Endothelial cell of umbilical vein (primary cell): ENCODE data around the gene LILRB3. TPM values are rescaled to one million over a fixed set of nuclear protein-coding genes. Genes with fewer than 3 reads are reported as not detected.
"Not testable (repeated sequence)": the region's sequence is repeated elsewhere in the genome, so short reads cannot be mapped to it uniquely, and the experiment has no call there.

Experiments used
- BruUV-seq: library from RNA; stranded (reverse); fragments of 400-500 nt; replicated peaks from 2 replicates; lab custom pipeline; 2021; lab: Mats Ljungman, UMichigan
- CTCF ChIA-PET: fragments of 300-600, 350-600 bp; sonication (Branson Sonifier 250); formaldehyde crosslinking; loops from one replicate; lab custom pipeline; 2021; ENCODE audit warnings: antibody characterized with exemption, inconsistent platforms; lab: Charles Lee
- POLR2A ChIA-PET: fragments of 300-600, 350-600 bp; sonication (Branson Sonifier 250); formaldehyde crosslinking; loops from one replicate; lab custom pipeline; 2021; ENCODE audit warnings: antibody characterized with exemption, inconsistent platforms; lab: Charles Lee
- DNase-seq: peaks from one replicate; pipeline ENCODE4 v3.0.0-alpha.2; 2011; ENCODE audit warnings: low read depth, low spot score
- FAIRE-seq: peaks from 2 replicates; lab custom pipeline; 2011; peaks lifted over from hg19 to GRCh38; lab: Jason Lieb, UNC
- H2AFZ ChIP-seq: 2 replicates; pipeline ENCODE4 v1.6.0; 2012; ENCODE audit warnings: low read depth, low read length, control low read depth, inconsistent platforms
- H3K27ac ChIP-seq: 2 replicates; pipeline ENCODE4 v1.5.1; 2011; ENCODE audit warnings: low read depth, mild to moderate bottlenecking, control low read depth, low read length, moderate library complexity; ENCODE audit not compliant: insufficient read depth
- H3K27me3 ChIP-seq, 2 experiments: 2 replicates each; pipeline versions ENCODE4 v1.6.0 to v1.6.1; 2011; ENCODE audit warnings: low read length in 2 of 2, mixed read lengths in 1 of 2; ENCODE audit not compliant: control insufficient read depth in 2 of 2, insufficient read depth in 2 of 2
- H3K36me3 ChIP-seq, 2 experiments: 2 replicates in 1 of 2; 3 replicates in 1 of 2; pipeline ENCODE4 v1.5.1; 2011; ENCODE audit warnings: low read length in 2 of 2, mild to moderate bottlenecking in 1 of 2, moderate library complexity in 1 of 2; ENCODE audit not compliant: control insufficient read depth in 2 of 2, insufficient read depth in 2 of 2; ENCODE audit errors: extremely low read depth in 1 of 2
- H3K4me1 ChIP-seq: 3 replicates; pipeline ENCODE4 v1.5.1; 2011; ENCODE audit warnings: mild to moderate bottlenecking, low read length; ENCODE audit not compliant: control insufficient read depth, insufficient read depth; ENCODE audit errors: extremely low read depth
- H3K4me2 ChIP-seq: 2 replicates; pipeline ENCODE4 v1.6.1; 2011; ENCODE audit warnings: low read length, control low read depth, mixed read lengths; ENCODE audit not compliant: insufficient read depth
- H3K4me3 ChIP-seq, 3 experiments: fragments of 200-600 bp in 1 of 3; sonication (generic), shearing (Covaris generic) in 1 of 3; replicated peaks in 1 of 3; 2 replicates each; pipeline ENCODE4 v1.5.1; 2011 to 2016; ENCODE audit warnings: control low read depth in 3 of 3, low read length in 3 of 3, mild to moderate bottlenecking in 2 of 3, inconsistent platforms in 1 of 3, low read depth in 1 of 3, moderate library complexity in 1 of 3; ENCODE audit not compliant: insufficient read depth in 1 of 3
- H3K79me2 ChIP-seq: 2 replicates; pipeline ENCODE4 v1.6.0; 2012; ENCODE audit warnings: low read length, inconsistent platforms; ENCODE audit not compliant: control insufficient read depth, insufficient read depth
- H3K9ac ChIP-seq: replicated peaks from 2 replicates; pipeline ENCODE3; 2011; ENCODE audit warnings: low read length, control low read depth; ENCODE audit not compliant: insufficient read depth; ENCODE audit errors: extremely low read depth
- H3K9me1 ChIP-seq: replicated peaks from 3 replicates; pipeline ENCODE4 v1.6.0; 2011; ENCODE audit warnings: mild to moderate bottlenecking, low read length; ENCODE audit not compliant: control insufficient read depth, insufficient read depth; ENCODE audit errors: extremely low read depth
- H3K9me3 ChIP-seq: replicated peaks from 2 replicates; pipeline ENCODE4 v1.5.1; 2012; ENCODE audit warnings: low read length, inconsistent platforms; ENCODE audit not compliant: control insufficient read depth, insufficient read depth
- H4K20me1 ChIP-seq: replicated peaks from 2 replicates; pipeline ENCODE3; 2011; ENCODE audit warnings: mild to moderate bottlenecking, low read length; ENCODE audit not compliant: control insufficient read depth, insufficient read depth; ENCODE audit errors: extremely low read depth
- CTCF ChIP-seq, 2 donors: IDR thresholded peaks; 1 replicate in 1 of 2; 2 replicates in 1 of 2; pipeline ENCODE4 v1.5.1; 2011; ENCODE audit warnings: low read length in 2 of 2, mild to moderate bottlenecking in 2 of 2, moderate library complexity in 2 of 2, control low read depth in 1 of 2, inconsistent platforms in 1 of 2, low read depth in 1 of 2; ENCODE audit not compliant: insufficient read depth in 1 of 2; ENCODE audit errors: extremely low read depth in 1 of 2
- EZH2 ChIP-seq: IDR thresholded peaks from 2 replicates; pipeline ENCODE4 v1.6.1; 2012; ENCODE audit warnings: borderline replicate concordance, low read depth, mild to moderate bottlenecking, moderate library complexity, low read length, inconsistent platforms; ENCODE audit not compliant: severe bottlenecking
- FOS ChIP-seq: IDR thresholded peaks from 2 replicates; pipeline ENCODE4 v1.6.1; 2011; ENCODE audit warnings: mild to moderate bottlenecking, low read length, moderate library complexity, borderline replicate concordance; ENCODE audit not compliant: insufficient read depth
- GATA2 ChIP-seq: IDR thresholded peaks from 2 replicates; pipeline ENCODE4 v1.7.0; 2011; ENCODE audit warnings: low read depth, mild to moderate bottlenecking, moderate library complexity, mixed read lengths, low read length; ENCODE audit not compliant: insufficient read length, insufficient read depth
- JUN ChIP-seq: IDR thresholded peaks from 2 replicates; pipeline ENCODE4 v1.6.1; 2011; ENCODE audit warnings: borderline replicate concordance, low read depth; ENCODE audit not compliant: insufficient read length, insufficient read depth
- MYC ChIP-seq: IDR thresholded peaks from one replicate; pipeline ENCODE4 v1.6.1; 2011; ENCODE audit warnings: mild to moderate bottlenecking, low read depth, low read length
- POLR2A ChIP-seq: IDR thresholded peaks from 2 replicates; pipeline ENCODE4 v1.6.1; 2012; ENCODE audit warnings: low read depth, mild to moderate bottlenecking, control low read depth, low read length
- POLR2AphosphoS5 ChIP-seq: IDR thresholded peaks from 2 replicates; pipeline ENCODE4 v1.6.1; 2012; ENCODE audit warnings: low read depth, mild to moderate bottlenecking, control low read depth, low read length, moderate library complexity; ENCODE audit not compliant: insufficient read depth
- dilution Hi-C: fragments of 300-500 bp; cut with MboI; formaldehyde crosslinking; loops from one replicate; pipeline ENCODE4 v1.15.0; 2019; ENCODE audit warnings: low sequenced_read_pairs; ENCODE audit not compliant: extremely low pct_ligation_motif_present
- intact Hi-C: fragments of 100-400 bp; cut with micrococcal nuclease; formaldehyde crosslinking; loops from one replicate; pipeline ENCODE4 v1.10.0; 2022
- polyA plus RNA-seq, 4 experiments: library from polyadenylated mRNA; depleted of rRNA in 3 of 4; stranded (reverse) in 3 of 4; unstranded in 1 of 4; fragments of >200 nt; gene quantifications; 2 replicates each; pipeline versions ENCODE4 v1.2.1 to v1.2.3, GENCODE V29; 2011 to 2012; ENCODE audit warnings: missing spikeins in 1 of 4
- total RNA-seq: library from RNA; stranded (reverse); gene quantifications from 2 replicates; pipeline ENCODE4 v1.2.3, GENCODE V29; 2021
- TF ChIP-seq, protein P1 (sequence below): IDR thresholded peaks from 2 replicates; pipeline ENCODE4 v1.6.1; 2011; ENCODE audit not compliant: insufficient read depth, insufficient read length

LILRB3 gene
- total and polyA plus RNA-seq, 2 donors (not counting 3 experiments of a cell fraction or from before 2014, with no cell fraction given) = not detected

DNA sequence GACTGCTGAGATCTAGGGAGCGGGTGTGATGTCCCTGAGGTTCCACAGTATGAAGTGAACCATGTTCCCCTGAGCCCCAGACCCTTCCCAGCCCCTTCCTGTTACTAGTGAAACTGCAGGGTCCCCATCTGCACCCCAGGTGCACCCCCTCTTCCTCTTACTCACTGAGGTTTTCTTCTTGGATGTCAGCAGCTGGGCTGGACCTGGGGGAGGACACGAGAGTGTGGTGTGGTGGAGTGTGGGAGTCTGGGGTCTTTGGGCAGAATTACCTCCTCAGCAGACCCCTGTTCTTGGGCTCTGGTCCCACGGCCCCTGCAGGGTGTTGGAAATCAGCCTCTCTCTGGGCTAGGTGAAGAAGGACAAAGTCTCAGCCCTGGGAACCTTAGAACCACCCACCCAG, 23.1 kb upstream of the LILRB3 start:
- no peaks in the 10 kb centered on the region for H3K9me3 ChIP-seq
- no peaks in the 10 kb centered on the region for H4K20me1 ChIP-seq
- H3K4me1 ChIP-seq = peaks cover 19% of the 10 kb centered on the region
- ChIA-PET POLR2A (no interaction called here), CTCF (no interaction called here)
- intact Hi-C loops = no loop called here
- FAIRE-seq (no peak), DNase-seq (no peak)
- H2AFZ ChIP-seq = no peak overlapping the region
- dilution Hi-C loops = no loop called here
- no TSS peak for BruUV-seq
- no peaks in the 10 kb centered on the region for H3K9me1 ChIP-seq
- TF ChIP-seq FOS (no peak), POLR2A (no peak), EZH2 (no peak), CTCF (IDR thresholded peaks at IDR 0.05; ENCODE audit: extremely low read depth in 1 of 2, insufficient read depth in 1 of 2, low read depth in 1 of 2, low read length in 2 of 2) (no peak), GATA2 (no peak), JUN (no peak), POLR2AphosphoS5 (no peak), MYC (no peak)
- TF ChIP-seq, protein P1, sequence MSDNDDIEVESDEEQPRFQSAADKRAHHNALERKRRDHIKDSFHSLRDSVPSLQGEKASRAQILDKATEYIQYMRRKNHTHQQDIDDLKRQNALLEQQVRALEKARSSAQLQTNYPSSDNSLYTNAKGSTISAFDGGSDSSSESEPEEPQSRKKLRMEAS = no peak
- no peak overlapping the region for H3K27ac ChIP-seq
- H3K4me2 ChIP-seq = no peak overlapping the region
- H3K4me3 ChIP-seq = no peak overlapping the region
- no peaks in the 10 kb centered on the region for H3K27me3 ChIP-seq
- no peak overlapping the region for H3K9ac ChIP-seq
- H3K36me3 ChIP-seq = no peaks in the 10 kb centered on the region
- no peaks in the 10 kb centered on the region for H3K79me2 ChIP-seq

DNA sequence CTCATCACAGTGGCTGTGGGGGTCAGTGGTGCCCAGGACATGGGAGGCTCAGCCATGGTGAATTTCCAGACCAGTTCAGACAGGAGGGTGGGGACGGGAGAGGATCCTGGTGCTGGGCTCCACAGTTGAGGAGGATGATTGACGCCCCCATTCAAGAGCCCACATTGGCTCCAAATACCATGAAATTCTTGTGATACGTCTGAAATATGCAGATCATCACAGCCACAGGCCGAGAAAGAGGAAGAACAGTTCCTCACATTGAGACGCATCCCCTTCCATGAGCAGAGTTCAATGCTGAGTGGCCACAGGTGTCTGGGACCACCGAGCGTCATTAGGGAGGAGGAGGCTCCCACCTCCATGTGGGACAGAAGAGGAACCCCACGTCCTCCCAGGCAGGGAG, 21.0 kb upstream of the LILRB3 start:
- CTCF ChIA-PET, H3K4me2 ChIP-seq, H3K27ac ChIP-seq, H3K36me3 ChIP-seq, H3K9ac ChIP-seq, H3K27me3 ChIP-seq, BruUV-seq, DNase-seq, H3K9me3 ChIP-seq, POLR2A ChIA-PET, dilution Hi-C loops, H3K4me3 ChIP-seq, H2AFZ ChIP-seq, intact Hi-C loops, H3K9me1 ChIP-seq, H4K20me1 ChIP-seq, FAIRE-seq, H3K79me2 ChIP-seq: not testable (repeated sequence)
- H3K4me1 ChIP-seq = peaks cover 15% of the 10 kb centered on the region

GRCh38 chr19:54242646-54243045, 19.8 kb upstream of the LILRB3 start, which contains the start of gene LILRA6:
Gene LILRA6, minus strand, starts transcription at chr19:54242790.
- H3K36me3 ChIP-seq, FAIRE-seq, H3K9me3 ChIP-seq, H3K9ac ChIP-seq, POLR2A ChIA-PET, DNase-seq, H3K4me2 ChIP-seq, H3K27me3 ChIP-seq, H3K4me3 ChIP-seq, H3K79me2 ChIP-seq, CTCF ChIA-PET, BruUV-seq, H3K27ac ChIP-seq, H4K20me1 ChIP-seq, H3K9me1 ChIP-seq, H2AFZ ChIP-seq, H3K4me1 ChIP-seq, dilution Hi-C loops, intact Hi-C loops: not testable (repeated sequence)
